Activated CD8-positive, alpha-beta memory T cell treated with anti-CD3 and anti-CD28 coated beads, Interleukin-2, amount 50 U/mL, for 1 hour (primary cell): ENCODE measurements around the gene COL16A1.
"Not testable (repeated sequence)": the region's sequence is repeated elsewhere in the genome, so short reads cannot be mapped to it uniquely, and the experiment has no call there.

Source experiments
- DNase-seq: peaks from one replicate; pipeline ENCODE4 v3.0.0-alpha.2; 2020; ENCODE audit errors: extremely low read depth

Gene COL16A1

DNA sequence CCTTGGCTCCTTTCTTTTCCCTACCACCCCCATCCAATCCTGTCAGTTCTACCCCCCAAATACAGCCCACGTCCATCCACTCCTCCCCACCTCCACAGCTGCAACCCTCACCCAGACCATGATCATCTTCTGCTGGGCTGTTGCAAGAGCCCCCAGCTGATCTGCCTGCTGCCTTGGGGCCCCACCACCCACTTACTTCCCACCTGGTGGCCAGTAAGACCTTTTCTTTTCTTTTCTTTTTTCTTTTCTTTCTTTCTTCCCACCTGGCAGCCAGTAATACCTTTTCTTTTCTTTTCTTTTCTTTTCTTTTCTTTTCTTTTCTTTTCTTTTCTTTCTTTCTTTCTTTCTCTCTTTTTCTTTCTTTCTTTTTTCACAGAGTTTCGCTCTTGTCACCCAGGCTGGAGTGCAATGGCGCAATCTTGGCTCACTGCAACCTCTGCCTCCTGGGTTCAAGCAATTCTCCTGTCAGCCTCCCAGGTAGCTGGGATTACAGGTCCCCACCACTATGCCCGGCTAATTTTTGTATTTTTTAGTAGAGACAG, 3.3 kb upstream of the COL16A1 start:
- not testable (repeated sequence) for DNase-seq

DNA sequence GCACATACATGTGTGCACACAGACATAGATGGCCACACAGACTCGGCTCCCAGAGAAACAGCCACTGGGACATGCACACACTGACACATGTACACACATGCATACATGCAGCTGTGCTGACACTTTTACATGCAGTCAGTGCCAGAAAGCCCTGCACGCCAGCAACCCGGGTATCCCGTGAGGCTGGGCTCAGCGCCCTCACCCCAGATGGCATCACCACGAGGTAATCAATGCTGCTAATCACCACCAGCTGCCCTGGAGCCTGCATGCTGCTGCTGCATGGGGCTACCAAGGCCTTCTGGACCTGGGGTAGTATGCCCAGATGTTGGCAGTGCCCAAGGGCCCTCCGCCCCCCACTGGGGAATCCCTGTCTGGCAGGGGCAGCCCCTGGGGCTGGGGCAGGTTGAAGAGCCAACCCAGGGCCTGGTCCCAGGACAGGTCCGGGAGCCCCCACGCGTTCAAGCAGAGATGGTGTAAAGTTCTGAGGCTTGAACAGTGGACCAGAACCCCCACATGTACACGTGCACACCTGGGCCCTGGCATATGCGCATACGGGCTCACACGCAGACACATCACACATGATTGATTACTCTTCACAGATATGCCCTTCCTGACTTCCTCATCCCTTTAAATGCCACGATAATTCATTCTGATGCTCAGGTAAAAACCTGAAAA, 2.7 kb upstream of the COL16A1 start:
- no peak for DNase-seq

- DNase-seq: peak; percentile 18
Observed at GRCh38 chr1:31705080-31705866, 1.5 kb upstream of the COL16A1 start.

- DNase-seq: no peak
Observed at GRCh38 chr1:31704271-31705079, 658 bp upstream of the COL16A1 start.

- DNase-seq: no peak
Observed at GRCh38 chr1:31702836-31703404, 897 bp downstream of the COL16A1 start.

DNA sequence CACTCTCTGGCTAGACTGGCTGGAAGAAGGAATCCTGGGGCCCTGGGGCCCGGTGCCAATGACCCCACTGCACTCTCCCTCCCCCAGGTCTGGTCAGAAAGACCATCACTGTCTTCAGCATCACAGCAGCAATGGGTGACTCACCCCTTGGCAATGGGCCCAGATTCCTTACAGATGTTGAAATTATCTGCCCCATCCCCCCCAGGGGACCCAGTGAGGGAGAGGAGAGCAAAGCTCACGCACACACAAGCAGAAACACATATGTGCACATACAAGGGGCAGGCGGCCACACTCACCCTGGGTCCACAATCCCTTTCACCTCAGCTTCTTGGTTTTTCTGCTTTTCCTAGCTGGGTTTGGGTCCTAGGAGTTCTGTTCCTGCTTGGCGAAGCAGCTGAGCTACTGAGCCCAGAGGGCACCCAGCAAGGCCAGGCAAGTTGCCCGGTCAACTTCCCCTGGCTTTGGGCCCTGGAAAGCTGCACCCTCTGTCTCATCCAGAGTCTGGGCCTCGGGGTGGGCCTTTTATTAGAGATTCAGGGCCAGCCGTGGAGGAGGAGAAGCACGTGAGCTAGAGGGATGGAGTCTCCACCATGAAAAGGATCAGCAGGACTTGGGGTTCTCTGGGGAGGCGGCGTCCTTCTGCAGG, 2.6 kb downstream of the COL16A1 start:
- DNase-seq: no peak

- no peak for DNase-seq
Observed at GRCh38 chr1:31700468-31701090, 3.2 kb downstream of the COL16A1 start.

- DNase-seq: no peak
Observed at GRCh38 chr1:31699341-31699891, 4.4 kb downstream of the COL16A1 start.

DNA sequence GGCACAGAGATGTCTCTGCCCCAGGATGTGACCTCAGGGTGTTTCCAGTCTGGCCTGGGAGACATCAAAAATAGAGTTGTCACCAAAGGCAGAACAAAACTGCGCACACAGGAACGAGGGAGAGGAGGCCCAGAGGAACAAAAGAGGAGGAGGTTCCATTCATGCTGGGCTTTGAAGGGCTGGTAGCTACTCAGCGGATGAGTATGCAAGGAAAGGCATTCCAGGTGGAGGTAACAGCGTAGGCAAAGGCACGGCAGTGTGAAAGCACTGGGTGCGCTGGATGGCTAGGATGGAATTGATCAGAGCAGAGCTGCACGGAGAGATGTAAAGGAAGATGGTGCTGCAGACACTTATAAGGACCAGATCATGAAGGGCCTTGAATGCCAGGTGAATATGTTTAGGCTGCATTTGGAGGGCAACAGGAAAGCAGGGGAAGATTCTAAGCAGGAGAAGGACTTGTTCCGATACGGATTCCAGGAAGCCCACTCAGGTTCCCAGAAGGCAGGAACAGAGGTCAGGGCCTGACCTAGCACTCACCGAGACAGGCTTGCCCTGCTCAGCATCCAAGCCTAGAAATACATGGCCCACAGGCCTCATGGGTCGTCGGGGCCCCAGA, 6.3 kb downstream of the COL16A1 start:
- DNase-seq: no peak

DNA sequence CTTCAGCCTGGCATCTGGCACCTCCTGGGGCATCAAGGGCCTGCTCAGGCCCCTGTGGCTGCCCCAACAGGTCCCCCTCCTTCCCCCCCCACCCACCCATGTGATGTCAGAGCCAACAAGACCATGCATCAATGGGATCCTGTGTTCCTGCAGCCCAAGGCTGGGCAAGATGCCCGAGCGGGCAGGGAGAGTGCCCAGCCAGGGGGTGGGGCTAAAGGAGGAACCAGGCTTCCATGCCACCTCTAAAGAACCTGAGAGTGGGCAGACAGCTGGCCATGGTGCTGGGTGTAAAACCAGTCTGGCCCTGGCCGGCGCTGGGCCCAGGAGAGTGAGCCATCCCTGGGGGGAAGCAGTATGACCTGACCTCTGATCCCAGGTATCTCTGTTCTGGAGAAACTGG, 7.6 kb downstream of the COL16A1 start:
- no peak for DNase-seq

DNA sequence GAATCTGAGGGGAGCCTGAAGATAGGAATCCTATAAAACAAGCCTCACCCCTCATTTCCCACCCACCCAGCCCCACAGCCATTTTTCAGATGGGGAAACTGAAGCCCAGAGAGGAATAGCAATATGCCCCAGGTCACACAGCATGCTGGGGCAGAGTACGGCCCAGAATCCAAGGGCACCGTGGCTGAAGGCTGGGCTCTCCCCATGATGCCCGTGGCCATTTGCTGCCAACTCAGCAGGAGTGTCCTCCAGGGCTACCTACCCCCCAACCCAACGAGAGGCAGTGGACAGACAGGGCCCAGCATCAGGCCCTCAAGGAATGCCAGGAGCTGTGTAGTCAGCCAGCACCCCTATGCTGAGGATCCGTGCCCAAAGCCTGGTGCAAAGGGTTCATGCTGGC, 8.5 kb downstream of the COL16A1 start:
- DNase-seq: no peak

- no peak for DNase-seq
Observed at GRCh38 chr1:31694964-31695313, 8.9 kb downstream of the COL16A1 start.

- DNase-seq: no peak
Observed at GRCh38 chr1:31694069-31694963, 9.5 kb downstream of the COL16A1 start.

DNA sequence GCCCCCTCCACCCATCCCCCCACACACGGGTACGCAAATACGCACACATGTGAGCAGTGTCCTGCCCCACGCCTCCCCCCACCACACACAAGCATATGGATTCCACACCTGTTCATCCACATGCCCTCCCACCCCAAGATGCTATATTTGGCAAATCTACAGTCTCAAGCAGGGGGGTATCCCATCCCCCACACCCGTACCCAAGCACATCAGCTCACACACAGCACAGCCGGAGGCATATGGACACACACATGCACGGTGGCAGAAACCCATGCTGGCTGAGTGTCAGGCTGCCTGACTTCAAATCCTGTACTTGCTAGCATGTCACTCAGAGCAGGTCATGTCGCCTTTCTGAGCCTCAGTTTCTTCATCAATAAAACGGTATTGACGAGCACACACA, 10.6 kb downstream of the COL16A1 start:
- no peak for DNase-seq

GRCh38 chr1:31691951-31692350, 11.9 kb downstream of the COL16A1 start:
- no peak for DNase-seq

DNA sequence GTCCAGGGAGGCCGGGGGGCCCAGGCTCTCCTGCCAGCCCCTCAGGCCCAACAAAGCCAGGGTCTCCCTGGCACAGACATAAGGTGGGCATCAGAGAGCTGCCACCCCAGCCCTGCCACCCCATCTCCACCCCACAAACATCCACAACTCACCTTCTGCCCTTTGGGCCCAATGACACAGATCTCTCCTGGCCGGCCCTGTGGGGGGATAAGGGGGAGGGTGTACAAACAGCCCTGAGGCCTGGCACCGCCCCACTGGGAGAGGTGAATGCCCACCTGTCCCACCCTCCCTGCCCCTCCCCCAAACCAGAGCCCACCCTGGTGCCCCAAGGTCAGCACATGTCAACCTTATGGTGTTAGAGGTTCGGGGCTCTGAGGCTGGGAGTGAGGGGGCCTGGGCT, 12.4 kb downstream of the COL16A1 start:
- DNase-seq: no peak

- no peak for DNase-seq
Observed at GRCh38 chr1:31690921-31691320, 12.9 kb downstream of the COL16A1 start.

GRCh38 chr1:31689854-31690253, 14.0 kb downstream of the COL16A1 start:
- no peak for DNase-seq

DNA sequence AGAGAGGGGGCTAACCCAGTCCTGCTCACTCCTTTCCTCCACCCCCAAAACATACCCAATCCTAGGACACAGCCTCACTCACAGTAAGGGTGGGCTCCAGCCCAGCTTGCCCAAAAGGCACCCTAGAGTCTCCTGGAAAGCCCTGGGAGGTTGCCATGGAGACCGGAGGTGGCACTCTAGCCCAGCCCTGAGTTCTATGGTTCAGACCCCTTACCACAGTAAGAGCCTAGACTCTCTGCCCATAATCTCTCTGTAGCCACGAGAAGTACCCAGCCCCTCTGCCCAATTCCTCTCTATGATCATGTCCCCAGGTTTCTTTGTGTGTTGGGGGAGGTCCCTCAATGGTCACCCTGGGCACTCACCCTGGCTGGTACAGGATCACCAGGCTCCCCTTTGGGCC, 14.4 kb downstream of the COL16A1 start:
- no peak for DNase-seq
